Epidermal melanocyte (primary cell): ENCODE results near the gene BRD4.
A peak's percentile ranks its signal among the peaks of the same experiment; 100 is the strongest.

Experiments
- DNase-seq: peaks from one replicate; pipeline ENCODE4 v3.0.0; 2011; ENCODE audit warnings: low spot score; ENCODE audit not compliant: insufficient read length

BRD4 gene

GRCh38 chr19:15249528-15249874 is 82.8 kb downstream of the BRD4 start:
- DNase-seq: no peak

DNA sequence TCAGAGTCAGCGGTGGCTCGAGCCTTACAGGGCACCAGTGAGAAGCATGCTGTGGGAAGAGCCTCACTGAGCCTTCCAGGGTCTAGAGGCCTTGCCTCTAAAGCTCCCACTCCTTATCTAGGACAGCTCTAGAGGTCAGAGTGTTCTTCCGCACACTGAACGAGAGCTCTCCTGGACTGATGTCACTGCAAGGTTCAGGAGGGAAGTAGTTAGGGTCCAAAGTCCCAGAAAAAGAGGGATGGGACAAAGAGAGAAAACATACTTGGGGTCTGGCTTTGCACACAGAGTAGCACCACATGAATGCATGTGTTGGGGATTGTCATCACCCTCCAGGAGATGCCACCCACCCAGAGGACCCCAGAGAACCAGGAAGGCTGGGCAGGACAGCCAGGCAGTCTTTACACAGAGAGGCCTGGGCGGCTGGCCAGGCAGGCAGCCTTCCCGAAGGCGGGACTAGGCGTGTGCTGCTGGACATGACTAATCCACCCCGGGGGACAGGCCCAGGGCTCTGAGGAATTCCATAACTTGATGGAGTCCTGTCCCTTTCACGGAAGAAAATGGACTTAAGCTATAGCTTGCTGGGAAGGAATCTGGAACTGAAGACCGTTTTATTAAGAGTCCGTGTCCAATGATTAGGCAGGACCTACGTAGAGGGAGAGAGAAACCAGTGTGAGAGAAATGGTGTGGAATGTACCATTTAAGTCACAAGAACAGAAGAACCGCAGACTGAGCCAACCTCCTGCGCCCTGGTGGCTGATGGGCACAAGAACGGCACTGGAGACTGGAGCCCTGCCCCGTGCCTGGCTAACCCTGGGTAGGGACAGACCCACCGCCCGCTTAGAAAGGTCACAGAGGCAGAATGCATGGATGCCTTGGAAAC is 83.5 kb downstream of the BRD4 start:
- DNase-seq: peak; percentile 97

- no peak for DNase-seq
These were observed 84.2 kb downstream of the BRD4 start for GRCh38 chr19:15248106-15248505.

DNA sequence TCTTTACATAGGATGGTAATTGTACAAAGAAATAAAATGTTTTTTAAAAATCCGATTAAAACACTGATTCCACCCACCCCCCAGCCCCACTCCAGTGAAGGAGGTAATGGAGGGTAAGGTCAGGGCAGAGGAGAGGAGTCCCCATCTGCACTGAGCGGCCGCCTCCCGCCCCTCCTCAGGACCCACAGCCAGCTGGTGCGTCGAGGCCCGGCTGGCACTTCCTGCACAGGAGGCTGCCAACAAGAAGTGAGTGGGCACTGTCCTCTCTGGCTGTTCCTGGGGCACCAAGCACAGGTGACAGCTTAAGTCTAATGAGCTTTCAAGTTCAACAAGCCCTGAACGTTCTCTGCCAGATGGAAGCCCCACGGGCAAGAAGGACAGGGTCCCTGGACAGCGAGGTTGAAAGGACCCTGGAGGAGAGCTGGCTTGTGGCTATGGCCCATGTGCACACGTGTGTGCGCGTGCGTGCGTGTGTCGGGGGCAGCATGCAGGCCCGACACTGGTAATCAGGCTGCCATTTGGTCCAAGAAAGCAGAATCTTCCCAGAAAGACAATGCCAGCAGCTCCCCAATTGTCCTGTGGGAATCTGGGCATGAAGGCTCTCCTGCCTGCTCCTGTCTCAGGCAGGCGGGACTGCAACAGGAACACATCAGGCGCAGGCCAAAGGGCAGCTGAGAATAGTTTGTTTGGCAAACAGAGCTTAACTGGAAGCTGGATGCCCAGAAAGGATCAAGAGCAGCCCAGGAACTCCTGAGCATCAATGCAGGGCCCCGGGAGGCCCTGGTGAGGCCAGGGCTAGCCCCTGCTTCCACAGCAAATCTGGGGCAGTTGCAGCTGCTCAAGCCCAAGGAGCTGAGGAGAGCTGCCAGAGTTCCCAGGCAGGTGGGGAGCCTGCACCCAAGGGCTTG is 85.0 kb downstream of the BRD4 start:
- no peak for DNase-seq

- DNase-seq: no peak
These were observed 86.2 kb downstream of the BRD4 start for GRCh38 chr19:15246198-15246481.

DNA sequence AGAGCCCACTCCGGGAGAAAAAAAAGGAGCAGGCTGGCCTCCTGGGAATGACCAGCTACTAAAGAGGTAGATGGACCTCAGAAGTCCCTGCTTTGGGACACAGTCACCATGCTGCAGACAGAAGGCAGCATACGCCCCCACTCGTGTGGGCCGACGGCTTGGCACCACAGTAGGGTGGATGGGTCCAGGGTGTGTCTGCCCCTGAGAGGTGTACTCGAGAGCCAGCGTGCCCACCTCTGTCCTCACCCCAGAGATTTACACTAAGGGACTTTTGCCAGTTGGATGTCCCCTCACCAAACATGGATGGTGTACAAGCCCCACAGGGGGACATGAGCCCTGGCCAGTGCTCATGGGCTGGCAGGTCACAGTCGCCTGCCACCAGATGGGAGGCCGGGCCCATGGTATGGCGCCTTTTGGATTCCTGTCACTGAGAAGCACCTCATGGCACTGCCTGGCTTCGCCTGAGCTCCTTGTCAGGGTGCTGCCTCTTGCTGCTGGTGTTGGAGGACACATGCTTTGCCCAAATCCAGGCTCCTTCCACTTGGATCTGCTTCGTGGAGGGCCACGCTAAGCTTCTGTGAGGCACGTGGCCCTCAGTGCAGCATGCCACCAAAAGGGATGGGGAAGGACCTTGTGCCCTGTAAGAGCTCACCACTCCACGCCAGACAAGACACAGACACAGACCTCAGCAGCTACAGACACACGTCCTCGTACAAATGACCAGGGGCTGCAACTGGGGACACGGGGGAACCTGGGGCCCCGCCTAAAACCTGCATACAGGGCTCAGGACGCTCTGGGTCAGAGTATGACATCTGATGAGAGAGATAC is 86.8 kb downstream of the BRD4 start:
- no peak for DNase-seq

DNA sequence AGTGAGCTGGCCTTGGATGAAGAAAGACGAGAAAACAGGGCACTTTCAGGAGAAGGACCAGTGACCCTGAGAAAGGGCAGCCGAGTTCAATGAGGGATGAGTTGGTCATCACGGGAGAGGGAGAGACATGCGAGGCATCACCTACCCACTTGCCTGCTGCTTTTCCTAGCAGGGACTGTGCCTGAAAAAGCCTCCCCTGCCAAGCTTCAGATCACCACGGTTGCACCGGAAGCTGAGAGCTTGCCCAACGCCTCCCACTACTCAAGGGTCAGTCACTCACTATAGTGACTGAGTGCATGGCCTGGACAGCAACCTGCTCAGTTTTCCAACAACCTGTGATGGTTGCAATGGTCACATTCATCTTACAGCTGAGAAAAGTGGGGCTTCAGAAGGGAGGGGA is 87.5 kb downstream of the BRD4 start:
- DNase-seq: no peak

GRCh38 chr19:15244106-15244803 is 88.1 kb downstream of the BRD4 start:
- DNase-seq: no peak

DNA sequence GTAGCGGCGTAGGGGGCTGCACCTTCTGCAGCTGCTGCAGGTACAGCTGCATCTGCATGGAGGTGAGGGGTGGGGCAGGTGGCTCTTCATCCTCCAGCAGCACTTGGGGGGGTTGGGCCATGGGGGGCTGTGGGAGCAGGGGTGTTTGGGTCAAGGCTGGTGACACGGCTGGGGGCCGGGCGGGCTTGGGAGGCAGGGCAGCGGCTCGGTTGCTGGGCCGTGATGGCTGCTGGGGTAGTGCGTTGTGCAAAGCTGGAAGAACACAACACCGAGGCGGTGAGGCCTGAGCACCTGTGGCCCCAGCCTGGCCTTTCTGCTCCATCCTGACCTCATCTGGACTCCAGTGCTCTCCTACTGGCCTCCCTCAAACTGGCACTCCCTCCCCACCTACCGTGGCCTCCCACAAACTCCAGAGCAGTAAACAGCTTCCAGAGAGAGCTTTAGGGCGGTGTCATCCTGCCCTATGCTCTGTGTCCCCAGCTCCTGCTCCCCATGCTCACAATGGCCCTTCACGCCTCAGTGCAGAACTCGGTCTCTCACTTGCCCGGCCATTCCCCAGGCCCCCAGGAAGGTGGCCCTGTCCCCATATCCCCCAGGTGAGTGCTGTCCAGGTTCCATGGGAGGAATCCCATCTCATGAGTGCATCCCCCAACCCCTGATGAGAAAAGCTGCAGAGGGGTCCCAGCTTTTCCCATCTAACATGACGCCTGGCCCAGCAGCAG is 88.9 kb downstream of the BRD4 start:
- DNase-seq: no peak

GRCh38 chr19:15241259-15241910 is 91.0 kb downstream of the BRD4 start:
- DNase-seq: no peak

DNA sequence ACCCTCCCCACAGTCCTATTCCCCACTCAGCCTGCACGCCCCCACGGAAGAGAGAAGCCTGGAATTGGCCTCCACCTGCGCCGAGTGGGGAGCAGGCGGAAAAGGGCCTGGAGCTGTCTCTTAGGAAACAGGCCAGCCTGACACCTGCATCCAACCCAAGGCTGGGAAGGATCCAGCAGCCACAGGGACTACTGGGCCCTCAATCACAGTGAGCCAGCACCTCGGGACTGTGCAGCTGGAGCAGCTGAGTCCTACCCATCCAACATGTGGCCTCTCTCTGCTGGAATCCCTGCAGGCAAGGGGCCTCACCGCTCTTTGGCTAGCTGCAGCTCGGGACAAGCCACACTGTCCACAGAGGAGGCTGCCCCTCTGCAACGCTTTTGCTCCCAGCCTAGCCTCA is 91.8 kb downstream of the BRD4 start:
- no peak for DNase-seq

DNA sequence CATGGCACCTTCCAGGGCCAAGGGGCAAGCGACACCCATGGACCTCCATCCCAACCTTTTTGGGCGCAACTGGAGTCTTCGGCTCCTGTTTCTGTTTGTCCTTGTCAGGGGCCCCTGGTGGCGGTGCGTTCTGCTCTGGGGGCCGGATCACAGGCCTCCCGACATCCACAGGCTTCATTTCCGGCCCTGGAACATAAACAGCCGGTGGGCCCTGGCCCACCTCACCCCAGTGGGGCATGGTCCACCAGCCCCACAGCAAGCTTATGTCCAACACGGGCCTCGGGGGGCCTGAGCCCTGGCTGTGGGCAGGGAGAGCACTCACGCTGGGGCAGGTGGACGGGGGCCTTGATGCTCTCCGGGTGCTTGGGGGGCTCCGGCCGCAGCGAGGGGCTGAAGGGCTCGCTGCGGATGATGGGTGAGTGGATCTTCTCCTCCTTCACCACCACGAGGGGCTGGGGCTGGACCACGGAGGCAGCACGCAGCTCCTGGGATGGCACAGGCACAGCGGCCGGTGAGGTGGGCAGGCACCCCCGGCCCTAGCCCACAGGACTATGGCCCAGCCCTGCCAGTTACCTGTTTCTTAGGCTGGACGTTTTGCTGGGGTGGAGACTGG is 92.9 kb downstream of the BRD4 start:
- no peak for DNase-seq

- no peak for DNase-seq
These were observed 93.6 kb downstream of the BRD4 start for GRCh38 chr19:15238639-15239155.

GRCh38 chr19:15237759-15238638 is 94.3 kb downstream of the BRD4 start:
- DNase-seq: no peak

DNA sequence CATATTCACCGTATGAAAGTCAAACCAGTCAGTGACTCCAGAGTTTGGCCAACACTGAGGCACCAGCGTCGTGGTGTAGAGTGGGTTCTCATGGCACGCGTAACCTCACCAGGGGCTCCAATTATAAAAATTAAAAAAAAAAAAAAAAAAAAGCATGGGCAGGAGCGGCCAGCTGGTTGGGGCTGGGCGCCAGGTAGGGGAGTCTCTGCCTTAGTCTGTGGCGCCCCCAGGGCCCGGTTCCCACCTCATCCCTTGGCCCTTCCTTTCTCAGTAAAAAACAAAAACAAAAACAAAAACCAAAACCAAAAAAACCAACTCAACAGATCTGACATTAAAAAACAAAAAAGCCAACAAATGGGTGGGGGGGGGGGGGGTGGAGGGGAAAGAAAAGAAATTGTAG is 95.5 kb downstream of the BRD4 start:
- no peak for DNase-seq

GRCh38 chr19:15235781-15236180 is 96.6 kb downstream of the BRD4 start:
- no peak for DNase-seq

DNA sequence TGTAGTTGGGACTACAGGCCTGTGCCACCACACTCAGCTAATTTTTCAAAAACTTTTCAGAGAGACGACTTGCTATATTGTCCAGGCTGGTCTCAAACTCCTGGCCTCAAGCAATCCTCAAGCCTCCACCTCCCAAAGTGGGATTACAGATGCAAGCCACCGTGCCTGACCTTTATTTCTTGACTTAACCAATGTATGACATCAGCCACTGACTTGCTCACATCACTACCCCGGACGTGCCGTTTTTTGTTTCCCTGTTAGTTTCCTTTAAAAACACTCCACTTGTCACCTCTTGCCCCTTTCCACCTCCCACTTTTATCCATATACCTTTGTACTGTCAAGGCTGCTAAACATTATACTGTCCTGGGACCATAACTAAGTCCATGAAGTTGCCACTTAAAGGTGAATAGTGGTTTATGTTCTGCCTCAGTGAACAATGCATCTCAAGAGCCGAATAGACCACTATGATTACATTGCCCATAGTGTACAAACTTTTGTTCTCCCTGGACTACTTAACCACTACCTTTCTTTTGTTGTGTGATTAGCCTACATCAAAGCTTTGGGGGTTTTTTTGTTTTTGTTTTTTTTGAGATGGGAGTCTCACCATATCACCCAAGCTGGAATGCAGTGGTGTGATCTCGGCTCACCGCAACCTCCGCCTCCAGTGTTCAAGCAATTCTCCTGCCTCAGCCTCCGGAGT is 97.8 kb downstream of the BRD4 start:
- DNase-seq: no peak

- no peak for DNase-seq
These were observed 101.1 kb downstream of the BRD4 start for GRCh38 chr19:15231271-15231670.
